ENCODE measurements around the gene TMEM258.

The TMEM258 gene

DNA sequence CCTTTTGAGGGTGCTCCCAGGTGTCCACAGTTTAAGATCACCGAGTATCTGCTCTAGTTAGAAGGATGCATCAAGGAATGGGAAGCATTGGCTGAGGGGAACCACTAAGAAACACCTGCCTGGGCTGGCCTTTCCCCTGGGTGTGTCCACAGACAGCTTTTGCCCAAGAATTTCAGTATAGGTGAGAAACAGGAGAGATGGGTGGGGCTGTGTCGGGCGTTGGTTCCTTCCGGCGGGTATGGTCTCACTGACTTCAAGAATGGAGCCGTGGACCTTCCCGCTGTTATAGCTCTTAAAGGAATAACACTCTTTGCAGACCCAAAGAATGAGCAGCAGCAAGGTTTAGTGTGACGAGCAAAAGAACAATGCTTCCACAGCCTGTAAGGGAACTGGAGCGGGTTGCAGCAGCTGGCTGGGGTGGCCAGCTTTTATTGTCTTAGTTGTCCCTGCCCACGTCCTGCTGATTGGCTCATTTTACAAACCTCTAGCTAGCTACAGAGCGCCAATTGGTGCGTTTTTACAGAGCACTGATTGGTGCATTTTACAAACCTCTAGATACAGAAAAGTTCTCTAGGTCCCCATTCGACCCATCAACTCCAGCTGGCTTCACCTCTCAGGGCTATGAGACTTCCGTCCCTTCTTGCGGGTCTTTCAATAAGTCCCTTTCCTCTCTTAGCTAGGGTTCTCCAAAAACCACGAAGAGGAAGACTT, 22.0 kb upstream of the TMEM258 start:
- Histone ChIP-seq H3K36me3 (replicated peaks) (peaks cover 35% of the 10 kb centered on the region), H3K4me3 (ENCODE audit: low read depth, low read length) (peak overlapping the region; percentile 89), H3K27me3 (replicated peaks) (no peaks in the 10 kb centered on the region), H3K27ac (peak overlapping the region; percentile 55)
- in situ Hi-C loops (cut with HindIII; ENCODE audit: low pct_ligation_motif_present, low sequenced_read_pairs): no loop called here
- TF ChIP-seq, protein P1, sequence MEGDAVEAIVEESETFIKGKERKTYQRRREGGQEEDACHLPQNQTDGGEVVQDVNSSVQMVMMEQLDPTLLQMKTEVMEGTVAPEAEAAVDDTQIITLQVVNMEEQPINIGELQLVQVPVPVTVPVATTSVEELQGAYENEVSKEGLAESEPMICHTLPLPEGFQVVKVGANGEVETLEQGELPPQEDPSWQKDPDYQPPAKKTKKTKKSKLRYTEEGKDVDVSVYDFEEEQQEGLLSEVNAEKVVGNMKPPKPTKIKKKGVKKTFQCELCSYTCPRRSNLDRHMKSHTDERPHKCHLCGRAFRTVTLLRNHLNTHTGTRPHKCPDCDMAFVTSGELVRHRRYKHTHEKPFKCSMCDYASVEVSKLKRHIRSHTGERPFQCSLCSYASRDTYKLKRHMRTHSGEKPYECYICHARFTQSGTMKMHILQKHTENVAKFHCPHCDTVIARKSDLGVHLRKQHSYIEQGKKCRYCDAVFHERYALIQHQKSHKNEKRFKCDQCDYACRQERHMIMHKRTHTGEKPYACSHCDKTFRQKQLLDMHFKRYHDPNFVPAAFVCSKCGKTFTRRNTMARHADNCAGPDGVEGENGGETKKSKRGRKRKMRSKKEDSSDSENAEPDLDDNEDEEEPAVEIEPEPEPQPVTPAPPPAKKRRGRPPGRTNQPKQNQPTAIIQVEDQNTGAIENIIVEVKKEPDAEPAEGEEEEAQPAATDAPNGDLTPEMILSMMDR (IDR thresholded peaks at IDR 0.05; ENCODE audit: low read depth, low read length, missing control alignments): no peak
- DNase-seq: peak; percentile 36

DNA sequence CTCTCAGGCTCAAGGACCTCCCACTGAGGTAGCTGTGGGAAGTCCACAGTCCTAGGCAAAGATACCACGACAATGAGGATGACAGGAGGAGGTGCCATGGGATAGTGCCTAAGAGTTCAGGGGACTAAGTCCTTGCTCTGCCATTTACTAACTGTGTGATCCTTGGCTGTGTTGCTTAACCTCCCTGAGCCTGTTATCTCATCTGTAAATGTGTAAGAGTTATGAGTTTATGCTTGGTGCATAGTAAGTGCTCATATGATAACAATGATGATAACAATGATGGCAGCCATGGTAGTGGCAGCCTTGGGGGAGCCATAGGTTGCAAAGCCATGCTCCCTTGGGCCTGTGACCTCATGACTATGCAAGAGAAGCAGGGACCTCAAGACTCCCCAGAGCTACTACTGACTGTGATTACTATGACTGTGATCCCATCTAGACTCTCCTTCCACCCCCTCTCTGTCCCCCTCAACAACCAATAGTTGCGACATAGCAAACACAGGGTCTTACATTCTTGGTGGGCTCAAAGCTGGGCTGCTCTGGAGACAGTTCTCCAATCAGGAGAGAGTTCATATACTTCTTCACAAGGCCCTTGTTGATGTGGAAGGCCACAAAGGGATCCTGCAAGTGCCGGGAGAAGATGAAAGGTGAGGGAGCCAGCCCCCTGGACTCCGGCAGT, 20.5 kb upstream of the TMEM258 start:
- no peak for DNase-seq
- H3K27ac ChIP-seq: no peak overlapping the region
- TF ChIP-seq, protein P1 (IDR thresholded peaks at IDR 0.05; ENCODE audit: low read depth, low read length, missing control alignments): no peak
- no peak overlapping the region for H3K4me3 ChIP-seq (ENCODE audit: low read depth, low read length)
- H3K36me3 ChIP-seq (replicated peaks): peaks cover 45% of the 10 kb centered on the region
- in situ Hi-C loops (cut with HindIII; ENCODE audit: low pct_ligation_motif_present, low sequenced_read_pairs): no loop called here
- H3K27me3 ChIP-seq (replicated peaks): no peaks in the 10 kb centered on the region

DNA sequence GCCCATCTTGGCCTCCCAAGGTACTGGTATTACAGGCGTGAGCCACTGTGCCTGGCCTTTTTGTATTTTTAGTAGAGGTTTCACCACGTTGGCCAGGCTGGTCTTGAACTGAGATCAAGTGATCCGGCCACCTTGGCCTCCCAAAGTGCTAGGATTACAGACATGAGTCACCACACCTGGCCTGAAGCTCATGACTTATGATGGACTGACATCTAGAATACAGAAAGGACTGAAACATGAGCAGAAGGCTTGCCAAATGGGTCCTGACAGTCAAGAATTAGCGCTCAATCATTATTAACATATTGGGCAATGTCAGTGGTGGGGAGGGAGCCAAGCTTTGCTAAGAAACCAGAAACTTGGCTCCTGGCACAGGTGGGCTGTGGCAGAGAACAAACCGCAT, 19.4 kb upstream of the TMEM258 start:
- no peak overlapping the region for H3K4me3 ChIP-seq (ENCODE audit: low read depth, low read length)
- in situ Hi-C loops (cut with HindIII; ENCODE audit: low pct_ligation_motif_present, low sequenced_read_pairs): no loop called here
- TF ChIP-seq, protein P1 (IDR thresholded peaks at IDR 0.05; ENCODE audit: low read depth, low read length, missing control alignments): no peak

DNA sequence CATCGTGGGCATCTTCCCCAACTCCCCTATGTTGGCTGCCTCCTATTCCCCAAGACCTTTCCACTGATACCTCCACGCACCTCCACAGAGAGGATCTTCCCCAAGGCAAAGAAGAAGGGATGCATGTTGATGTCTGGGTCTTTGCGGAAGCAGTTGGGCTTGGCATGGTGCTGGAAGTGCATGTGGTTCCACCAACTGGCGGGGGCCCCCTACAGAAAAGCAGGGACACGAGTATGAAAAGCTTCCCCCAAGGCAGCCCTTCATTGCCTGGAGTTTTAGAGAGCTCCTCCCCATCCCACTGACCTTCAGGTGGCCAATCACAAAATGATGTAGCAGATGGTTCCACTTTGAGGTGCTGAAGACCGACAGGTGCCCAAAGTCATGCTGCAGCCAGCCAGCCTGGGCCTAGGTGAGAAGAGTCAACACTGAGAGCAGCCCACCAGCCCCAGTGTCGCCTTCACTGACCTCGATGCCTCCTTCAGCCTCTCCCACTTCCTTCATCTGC, 18.3 kb upstream of the TMEM258 start:
- Histone ChIP-seq H3K27ac (no peak overlapping the region), H3K36me3 (replicated peaks) (peaks cover 58% of the 10 kb centered on the region), H3K4me3 (ENCODE audit: low read depth, low read length) (no peak overlapping the region), H3K27me3 (replicated peaks) (no peaks in the 10 kb centered on the region)
- in situ Hi-C loops (cut with HindIII; ENCODE audit: low pct_ligation_motif_present, low sequenced_read_pairs): no loop called here
- no peak for DNase-seq
- TF ChIP-seq, protein P1 (IDR thresholded peaks at IDR 0.05; ENCODE audit: low read depth, low read length, missing control alignments): no peak

More for the DNA sequence above, 19.4 kb upstream of the TMEM258 start:
- Histone ChIP-seq H3K27ac (no peak overlapping the region), H3K36me3 (replicated peaks) (peaks cover 52% of the 10 kb centered on the region), H3K27me3 (replicated peaks) (no peaks in the 10 kb centered on the region)
- DNase-seq: no peak

GRCh38 chr11:61806785-61807184, 14.4 kb upstream of the TMEM258 start:
- no peak overlapping the region for H3K4me3 ChIP-seq (ENCODE audit: low read depth, low read length)
- DNase-seq: no peak
- TF ChIP-seq, protein P1 (IDR thresholded peaks at IDR 0.05; ENCODE audit: low read depth, low read length, missing control alignments): no peak
- no peak overlapping the region for H3K27ac ChIP-seq
- H3K27me3 ChIP-seq (replicated peaks): no peaks in the 10 kb centered on the region
- H3K36me3 ChIP-seq (replicated peaks): peaks cover 70% of the 10 kb centered on the region
- in situ Hi-C loops (cut with HindIII; ENCODE audit: low pct_ligation_motif_present, low sequenced_read_pairs): no loop called here

All from brain microvascular endothelial cell (primary cell).